Measurements from ENCODE around the gene PAM.

DNA sequence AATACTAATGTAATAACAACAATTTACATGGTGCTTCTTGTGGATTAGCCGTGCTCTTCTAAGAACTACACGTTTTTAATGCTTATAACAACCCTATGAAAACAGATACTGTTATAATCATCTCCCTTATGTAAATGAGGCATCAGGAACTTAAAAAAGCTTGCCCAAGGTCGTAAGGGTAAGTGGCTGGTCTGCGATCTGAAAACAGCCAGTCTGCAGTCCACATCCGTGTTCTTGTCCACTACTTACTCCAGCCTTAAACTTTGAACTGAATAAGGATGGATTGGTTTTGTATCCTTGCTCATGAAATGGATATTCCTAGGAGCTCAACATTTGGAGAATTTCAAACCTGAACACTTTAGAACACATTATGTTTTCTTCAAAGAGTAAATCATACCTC lies 26.7 kb downstream of the PAM start:
- TF ChIP-seq EZH2phosphoT487 (conservative IDR thresholded peaks at IDR 0.05; ENCODE audit: low read length): no peak
- TF ChIP-seq, protein P1, sequence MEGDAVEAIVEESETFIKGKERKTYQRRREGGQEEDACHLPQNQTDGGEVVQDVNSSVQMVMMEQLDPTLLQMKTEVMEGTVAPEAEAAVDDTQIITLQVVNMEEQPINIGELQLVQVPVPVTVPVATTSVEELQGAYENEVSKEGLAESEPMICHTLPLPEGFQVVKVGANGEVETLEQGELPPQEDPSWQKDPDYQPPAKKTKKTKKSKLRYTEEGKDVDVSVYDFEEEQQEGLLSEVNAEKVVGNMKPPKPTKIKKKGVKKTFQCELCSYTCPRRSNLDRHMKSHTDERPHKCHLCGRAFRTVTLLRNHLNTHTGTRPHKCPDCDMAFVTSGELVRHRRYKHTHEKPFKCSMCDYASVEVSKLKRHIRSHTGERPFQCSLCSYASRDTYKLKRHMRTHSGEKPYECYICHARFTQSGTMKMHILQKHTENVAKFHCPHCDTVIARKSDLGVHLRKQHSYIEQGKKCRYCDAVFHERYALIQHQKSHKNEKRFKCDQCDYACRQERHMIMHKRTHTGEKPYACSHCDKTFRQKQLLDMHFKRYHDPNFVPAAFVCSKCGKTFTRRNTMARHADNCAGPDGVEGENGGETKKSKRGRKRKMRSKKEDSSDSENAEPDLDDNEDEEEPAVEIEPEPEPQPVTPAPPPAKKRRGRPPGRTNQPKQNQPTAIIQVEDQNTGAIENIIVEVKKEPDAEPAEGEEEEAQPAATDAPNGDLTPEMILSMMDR (IDR thresholded peaks at IDR 0.05; ENCODE audit: insufficient read depth, low read length, poor library complexity, severe bottlenecking): no peak
